Cardiac muscle cell (in vitro differentiated cells and primary cell): ENCODE measurements around the gene ARHGEF12. TPM values are rescaled to one million over a fixed set of nuclear protein-coding genes. Genes with fewer than 3 reads are reported as not detected.

Experiments
- DNase-seq, 2 donors: peaks; one replicate each; pipeline versions ENCODE4 v3.0.0 to v3.0.0-alpha.2; 2010 to 2017; ENCODE audit warnings: low read depth in 1 of 2, low spot score in 1 of 2
- H3K27ac ChIP-seq: fragments of 200-600 bp; sonication (generic); 2 replicates; pipeline ENCODE4 v1.5.1; 2016
- H3K27me3 ChIP-seq: fragments of 200-600 bp; sonication (generic); 2 replicates; pipeline ENCODE4 v1.6.0; 2016; ENCODE audit warnings: control low read depth
- H3K36me3 ChIP-seq: fragments of 200-600 bp; sonication (generic); 2 replicates; pipeline ENCODE4 v1.5.1; 2016; ENCODE audit warnings: control low read depth
- H3K4me1 ChIP-seq: fragments of 200-600 bp; sonication (generic); 2 replicates; pipeline ENCODE4 v1.8.1; 2017; ENCODE audit warnings: low read depth, mild to moderate bottlenecking, mixed run types
- H3K4me3 ChIP-seq: fragments of 200-600 bp; sonication (generic); 2 replicates; pipeline ENCODE4 v1.5.1; 2016; ENCODE audit warnings: mild to moderate bottlenecking
- H3K9me3 ChIP-seq: fragments of 200-600 bp; sonication (generic); 2 replicates; pipeline ENCODE4 v1.5.1; 2017; ENCODE audit warnings: low read depth, mild to moderate bottlenecking, control low read depth
- polyA plus RNA-seq: library from polyadenylated mRNA; unstranded; fragments of >200 nt; fragmentation: Nextera tagmentation; extraction: Ambion mirVana; gene quantifications from 2 replicates; pipeline ENCODE4 v1.2.1, GENCODE V29; 2016
- total RNA-seq: library from RNA; depleted of rRNA; stranded (reverse); fragments of >200 nt; gene quantifications from 2 replicates; pipeline ENCODE4 v1.2.3, GENCODE V29; 2016
- TF ChIP-seq, protein P1 (sequence below): IDR thresholded peaks from 2 replicates; pipeline ENCODE4 v1.5.1; 2012; ENCODE audit warnings: low read depth, mild to moderate bottlenecking, low read length

Gene ARHGEF12
- total and polyA plus RNA-seq, 2 experiments from 2014 or later, result 21.7 to 43.4 TPM

DNA sequence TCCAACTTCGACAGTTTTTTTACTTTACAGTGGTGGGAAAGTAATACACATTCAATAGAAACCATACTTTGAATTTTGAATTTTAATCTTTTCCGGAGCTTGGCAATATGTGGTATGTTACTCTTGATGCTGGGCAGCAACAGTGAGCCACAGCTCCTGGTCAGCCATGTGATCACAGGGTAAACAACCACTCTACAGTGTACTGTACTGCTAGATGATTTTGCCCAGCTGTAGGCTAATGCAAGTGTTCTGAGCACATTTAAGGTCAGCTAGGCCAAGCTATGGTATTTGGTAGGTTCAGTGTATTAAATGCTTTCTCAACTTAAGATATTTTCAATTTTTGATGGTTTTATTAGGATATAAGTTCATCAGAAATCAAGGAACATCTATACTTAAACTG is 126.6 kb downstream of the ARHGEF12 start:
- no peaks in the 10 kb centered on the region for H3K9me3 ChIP-seq
- H3K36me3 ChIP-seq, result peaks cover 79% of the 10 kb centered on the region
- TF ChIP-seq, protein P1, sequence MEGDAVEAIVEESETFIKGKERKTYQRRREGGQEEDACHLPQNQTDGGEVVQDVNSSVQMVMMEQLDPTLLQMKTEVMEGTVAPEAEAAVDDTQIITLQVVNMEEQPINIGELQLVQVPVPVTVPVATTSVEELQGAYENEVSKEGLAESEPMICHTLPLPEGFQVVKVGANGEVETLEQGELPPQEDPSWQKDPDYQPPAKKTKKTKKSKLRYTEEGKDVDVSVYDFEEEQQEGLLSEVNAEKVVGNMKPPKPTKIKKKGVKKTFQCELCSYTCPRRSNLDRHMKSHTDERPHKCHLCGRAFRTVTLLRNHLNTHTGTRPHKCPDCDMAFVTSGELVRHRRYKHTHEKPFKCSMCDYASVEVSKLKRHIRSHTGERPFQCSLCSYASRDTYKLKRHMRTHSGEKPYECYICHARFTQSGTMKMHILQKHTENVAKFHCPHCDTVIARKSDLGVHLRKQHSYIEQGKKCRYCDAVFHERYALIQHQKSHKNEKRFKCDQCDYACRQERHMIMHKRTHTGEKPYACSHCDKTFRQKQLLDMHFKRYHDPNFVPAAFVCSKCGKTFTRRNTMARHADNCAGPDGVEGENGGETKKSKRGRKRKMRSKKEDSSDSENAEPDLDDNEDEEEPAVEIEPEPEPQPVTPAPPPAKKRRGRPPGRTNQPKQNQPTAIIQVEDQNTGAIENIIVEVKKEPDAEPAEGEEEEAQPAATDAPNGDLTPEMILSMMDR, result no peak
- H3K27me3 ChIP-seq, result no peaks in the 10 kb centered on the region
- no peak for DNase-seq
- no peak overlapping the region for H3K4me3 ChIP-seq
- H3K4me1 ChIP-seq, result no peaks in the 10 kb centered on the region
- H3K27ac ChIP-seq, result no peak overlapping the region

DNA sequence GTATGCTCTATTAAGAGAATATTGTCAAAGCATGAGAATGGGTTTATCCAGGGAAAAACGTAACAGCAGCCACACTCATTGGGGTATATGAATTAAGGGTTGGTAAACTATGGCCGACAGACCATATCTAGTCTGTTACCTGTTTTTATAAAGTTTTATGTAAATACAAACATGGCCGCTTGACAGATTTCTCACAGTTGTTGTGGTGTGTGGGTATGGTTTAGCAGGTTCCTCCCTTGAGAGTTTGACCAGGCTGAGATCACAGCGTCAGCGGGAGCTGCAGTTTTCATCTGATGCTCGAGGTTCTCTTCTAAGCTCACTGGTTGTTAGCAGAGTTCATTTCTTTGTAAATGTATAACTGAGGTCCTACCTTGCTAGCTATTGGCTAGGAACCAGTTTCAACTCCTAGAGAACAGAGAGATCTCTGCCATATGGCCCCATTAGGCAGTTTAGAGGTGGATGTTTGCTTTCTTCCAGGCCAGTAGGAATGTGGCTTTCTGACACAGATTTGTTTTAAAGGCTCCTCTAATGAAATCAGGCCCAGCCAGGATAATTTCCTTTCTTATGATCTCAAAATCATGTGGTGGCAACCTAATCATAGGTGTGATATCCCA is 129.8 kb downstream of the ARHGEF12 start:
- Histone ChIP-seq H3K36me3 (peaks cover 78% of the 10 kb centered on the region), H3K4me1 (no peaks in the 10 kb centered on the region), H3K9me3 (no peaks in the 10 kb centered on the region), H3K4me3 (no peak overlapping the region), H3K27me3 (no peaks in the 10 kb centered on the region), H3K27ac (no peak overlapping the region)
- DNase-seq, result no peak
- TF ChIP-seq, protein P1, result no peak

DNA sequence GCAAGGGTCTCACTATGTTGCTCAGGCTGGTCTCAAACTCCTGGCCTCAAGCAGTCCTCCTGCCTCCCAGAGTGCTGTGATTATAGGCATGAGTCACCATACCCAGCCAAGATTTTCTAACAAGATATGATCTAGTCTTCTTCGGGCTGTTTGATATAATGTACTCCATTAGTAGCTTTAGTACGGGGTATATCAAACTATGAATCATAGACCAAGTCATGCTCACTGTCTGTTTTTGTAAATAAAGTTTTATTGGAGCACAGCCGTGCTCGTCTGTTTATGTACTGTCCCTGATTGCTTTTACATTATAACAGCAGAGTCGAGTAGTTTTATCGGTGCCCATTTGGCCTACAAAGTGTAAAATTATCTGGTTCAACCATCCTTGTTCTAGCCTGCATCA is 131.4 kb downstream of the ARHGEF12 start:
- H3K9me3 ChIP-seq, result no peaks in the 10 kb centered on the region
- TF ChIP-seq, protein P1, result no peak
- no peak overlapping the region for H3K27ac ChIP-seq
- H3K36me3 ChIP-seq, result peaks cover 72% of the 10 kb centered on the region
- no peak overlapping the region for H3K4me3 ChIP-seq
- H3K27me3 ChIP-seq, result no peaks in the 10 kb centered on the region
- no peak for DNase-seq
- no peaks in the 10 kb centered on the region for H3K4me1 ChIP-seq

DNA sequence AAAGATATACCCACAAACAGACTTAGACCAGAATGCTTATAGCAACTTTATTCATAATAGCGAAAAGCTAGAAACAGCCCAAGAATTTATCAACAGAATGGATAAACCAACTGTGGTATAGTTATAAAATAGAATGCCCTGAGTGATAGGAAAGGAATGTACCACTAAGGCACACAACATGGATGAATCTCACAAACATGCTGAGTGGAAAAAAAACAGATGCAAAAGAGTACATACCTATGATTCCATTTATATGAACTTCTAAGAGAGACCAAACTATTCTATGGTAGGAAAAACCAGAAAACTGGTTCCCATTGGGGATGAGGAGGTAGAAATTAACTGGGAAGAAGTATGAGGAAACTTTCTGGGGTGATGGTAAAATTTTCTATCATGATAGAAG is 134.9 kb downstream of the ARHGEF12 start:
- H3K27ac ChIP-seq, result no peak overlapping the region
- no peaks in the 10 kb centered on the region for H3K9me3 ChIP-seq
- DNase-seq, result peak in 1 of 2 donors; percentile 39
- no peaks in the 10 kb centered on the region for H3K4me1 ChIP-seq
- no peak overlapping the region for H3K4me3 ChIP-seq
- H3K36me3 ChIP-seq, result peaks cover 64% of the 10 kb centered on the region
- TF ChIP-seq, protein P1, result no peak
- H3K27me3 ChIP-seq, result no peaks in the 10 kb centered on the region

DNA sequence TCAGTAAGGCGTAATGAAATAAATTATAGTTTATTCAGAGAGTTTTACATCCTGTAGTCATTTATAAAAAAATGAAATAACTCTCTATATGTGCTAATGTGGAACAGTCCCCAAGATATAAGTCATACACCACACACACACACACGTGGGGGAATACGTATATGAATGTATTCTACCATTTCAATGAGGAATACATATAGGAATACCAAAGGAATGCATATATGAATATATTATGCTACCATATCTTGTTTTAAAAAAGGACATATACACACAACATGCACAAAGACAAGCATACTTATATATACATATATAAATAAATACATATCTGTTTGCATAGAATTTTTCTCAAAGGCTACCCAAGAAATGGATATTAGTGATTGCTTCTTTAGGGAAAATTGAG is 135.8 kb downstream of the ARHGEF12 start:
- Histone ChIP-seq H3K27me3 (no peaks in the 10 kb centered on the region), H3K9me3 (no peaks in the 10 kb centered on the region), H3K27ac (no peak overlapping the region), H3K4me1 (no peaks in the 10 kb centered on the region), H3K4me3 (no peak overlapping the region), H3K36me3 (peaks cover 63% of the 10 kb centered on the region)
- no peak for DNase-seq
- TF ChIP-seq, protein P1, result no peak
